MCF 10A (cell line): Measurements from ENCODE around the gene MBD3L1. TPM values are rescaled to one million over a fixed set of nuclear protein-coding genes. Genes with fewer than 3 reads are reported as not detected.

Experiments
- BruUV-seq: library from RNA; stranded (reverse); fragments of 400-500 nt; replicated peaks from 2 replicates; lab custom pipeline; 2021; lab: Mats Ljungman, UMichigan
- CTCF ChIA-PET: fragments of 300-600 bp; sonication (Branson Sonifier 250); formaldehyde crosslinking; extraction: SDS; loops from one replicate; lab custom pipeline; 2021; ENCODE audit warnings: antibody characterized with exemption, inconsistent platforms; lab: Yijun Ruan, JAX
- POLR2A ChIA-PET: fragments of 300-600, 350-650 bp; sonication (Branson Sonifier 250); formaldehyde crosslinking; extraction: SDS; loops from one replicate; lab custom pipeline; 2020; ENCODE audit warnings: antibody characterized with exemption, inconsistent platforms; lab: Yijun Ruan, JAX
- DNase-seq: peaks from one replicate; pipeline ENCODE4 v3.0.0-alpha.2; 2018; ENCODE audit not compliant: unreplicated experiment
- H3K27ac Mint-ChIP-seq: one replicate; pipeline ENCODE4 v1.8.0; 2022; ENCODE audit warnings: mild to moderate bottlenecking, low read depth, mixed read lengths; ENCODE audit not compliant: unreplicated experiment
- H3K27me3 Mint-ChIP-seq: one replicate; pipeline ENCODE4 v1.8.0; 2022; ENCODE audit warnings: mixed read lengths; ENCODE audit not compliant: insufficient read depth, unreplicated experiment
- H3K36me3 Mint-ChIP-seq: one replicate; pipeline ENCODE4 v1.8.0; 2022; ENCODE audit warnings: mild to moderate bottlenecking, moderate library complexity, mixed read lengths; ENCODE audit not compliant: insufficient read depth, unreplicated experiment
- H3K4me1 Mint-ChIP-seq: one replicate; pipeline ENCODE4 v1.8.0; 2022; ENCODE audit warnings: mixed read lengths; ENCODE audit not compliant: insufficient read depth, unreplicated experiment
- H3K4me3 Mint-ChIP-seq: one replicate; pipeline ENCODE4 v1.8.0; 2022; ENCODE audit warnings: mild to moderate bottlenecking, moderate library complexity, mixed read lengths; ENCODE audit not compliant: unreplicated experiment
- H3K9me3 Mint-ChIP-seq: one replicate; pipeline ENCODE4 v1.8.0; 2022; ENCODE audit warnings: mixed read lengths; ENCODE audit not compliant: unreplicated experiment
- CTCF ChIP-seq: fragments of 200-600 bp; IDR thresholded peaks from one replicate; pipeline ENCODE4 v1.8.0; 2022; ENCODE audit warnings: antibody characterized with exemption, mild to moderate bottlenecking; ENCODE audit not compliant: unreplicated experiment
- intact Hi-C: fragments of 100-400 bp; cut with micrococcal nuclease; formaldehyde crosslinking; loops from 2 replicates; pipeline ENCODE4 v1.14.1; 2022
- total RNA-seq: library from RNA; stranded (reverse); gene quantifications from 2 replicates; pipeline ENCODE4 v1.2.3, GENCODE V29; 2022

Gene MBD3L1
- total RNA-seq, 1 experiment from 2014 or later = not detected

- H3K9me3 Mint-ChIP-seq = peaks cover 39% of the 10 kb centered on the region
- TF ChIP-seq CTCF = no peak
These were observed 20.6 kb upstream of the MBD3L1 start for GRCh38 chr19:8811315-8812172.

GRCh38 chr19:8814176-8814575 lies 18.0 kb upstream of the MBD3L1 start:
- no peak for DNase-seq
- BruUV-seq = no TSS peak
- Mint-ChIP-seq H3K4me3 (no peak overlapping the region), H3K4me1 (no peaks in the 10 kb centered on the region), H3K36me3 (peaks cover 91% of the 10 kb centered on the region), H3K9me3 (peaks cover 43% of the 10 kb centered on the region), H3K27me3 (no peaks in the 10 kb centered on the region), H3K27ac (no peak overlapping the region)
- ChIA-PET POLR2A (no interaction called here), CTCF (no interaction called here)
- intact Hi-C loops = no loop called here
- TF ChIP-seq CTCF = no peak

More at GRCh38 chr19:8811315-8812172, 20.6 kb upstream of the MBD3L1 start:
- Mint-ChIP-seq H3K4me3 (no peak overlapping the region), H3K27me3 (no peaks in the 10 kb centered on the region), H3K36me3 (peaks cover 79% of the 10 kb centered on the region), H3K4me1 (no peaks in the 10 kb centered on the region), H3K27ac (no peak overlapping the region)
- CTCF ChIA-PET = interaction anchor here (0.6 kb wide), 1 partner anchor 125 kb away, joined by 3 read pairs; no protein-coding TSS in a partner anchor
- intact Hi-C loops = no loop called here
- peak; percentile 7 for DNase-seq
- BruUV-seq = no TSS peak
- POLR2A ChIA-PET = interaction anchor here (0.6 kb wide), 1 partner anchor 157 kb away, joined by 3 read pairs; no protein-coding TSS in a partner anchor

GRCh38 chr19:8815780-8816179 lies 16.4 kb upstream of the MBD3L1 start:
- H3K4me3 Mint-ChIP-seq = no peak overlapping the region
- ChIA-PET POLR2A (no interaction called here), CTCF (interaction anchor here (0.9 kb wide), 1 partner anchor 161 kb away, joined by 3 read pairs; no protein-coding TSS in a partner anchor)
- intact Hi-C loops = no loop called here
- peaks cover 45% of the 10 kb centered on the region for H3K9me3 Mint-ChIP-seq
- H3K36me3 Mint-ChIP-seq = peaks cover 97% of the 10 kb centered on the region
- DNase-seq = no peak
- no peaks in the 10 kb centered on the region for H3K27me3 Mint-ChIP-seq
- no peak for TF ChIP-seq CTCF
- H3K27ac Mint-ChIP-seq = no peak overlapping the region
- H3K4me1 Mint-ChIP-seq = no peaks in the 10 kb centered on the region
- BruUV-seq = no TSS peak

- intact Hi-C loops = no loop called here
- POLR2A ChIA-PET = interaction anchor here (0.7 kb wide), 1 partner anchor 977 kb away, joined by 3 read pairs; no protein-coding TSS in a partner anchor
- Mint-ChIP-seq H3K27me3 (no peaks in the 10 kb centered on the region), H3K27ac (no peak overlapping the region), H3K36me3 (peaks cover 90% of the 10 kb centered on the region), H3K4me3 (no peak overlapping the region), H3K9me3 (peaks cover 40% of the 10 kb centered on the region), H3K4me1 (no peaks in the 10 kb centered on the region)
- no TSS peak for BruUV-seq
- CTCF ChIA-PET = interaction anchor here (0.6 to 0.7 kb wide), 2 partner anchors 9 to 220 kb away, joined by 3 to 4 read pairs; no protein-coding TSS in a partner anchor
- TF ChIP-seq CTCF = no peak
- DNase-seq = no peak
These were observed 11.9 kb upstream of the MBD3L1 start for GRCh38 chr19:8820234-8820633.
